Activated CD4-positive, CD25-positive, alpha-beta regulatory T cell treated with anti-CD3 and anti-CD28 coated beads, Interleukin-2, amount 50 U/mL, for 24 hours (primary cell): ENCODE measurements around the gene GALNT12.

Experiments used
- ATAC-seq, 2 donors: fragments of 150-1000 bp; cut with Tn5 transposase; one replicate each; pipeline ENCODE4 v1.10.0; 2021; ENCODE audit warnings: mild to moderate bottlenecking in 1 of 2, moderate library complexity in 1 of 2

Gene GALNT12

DNA sequence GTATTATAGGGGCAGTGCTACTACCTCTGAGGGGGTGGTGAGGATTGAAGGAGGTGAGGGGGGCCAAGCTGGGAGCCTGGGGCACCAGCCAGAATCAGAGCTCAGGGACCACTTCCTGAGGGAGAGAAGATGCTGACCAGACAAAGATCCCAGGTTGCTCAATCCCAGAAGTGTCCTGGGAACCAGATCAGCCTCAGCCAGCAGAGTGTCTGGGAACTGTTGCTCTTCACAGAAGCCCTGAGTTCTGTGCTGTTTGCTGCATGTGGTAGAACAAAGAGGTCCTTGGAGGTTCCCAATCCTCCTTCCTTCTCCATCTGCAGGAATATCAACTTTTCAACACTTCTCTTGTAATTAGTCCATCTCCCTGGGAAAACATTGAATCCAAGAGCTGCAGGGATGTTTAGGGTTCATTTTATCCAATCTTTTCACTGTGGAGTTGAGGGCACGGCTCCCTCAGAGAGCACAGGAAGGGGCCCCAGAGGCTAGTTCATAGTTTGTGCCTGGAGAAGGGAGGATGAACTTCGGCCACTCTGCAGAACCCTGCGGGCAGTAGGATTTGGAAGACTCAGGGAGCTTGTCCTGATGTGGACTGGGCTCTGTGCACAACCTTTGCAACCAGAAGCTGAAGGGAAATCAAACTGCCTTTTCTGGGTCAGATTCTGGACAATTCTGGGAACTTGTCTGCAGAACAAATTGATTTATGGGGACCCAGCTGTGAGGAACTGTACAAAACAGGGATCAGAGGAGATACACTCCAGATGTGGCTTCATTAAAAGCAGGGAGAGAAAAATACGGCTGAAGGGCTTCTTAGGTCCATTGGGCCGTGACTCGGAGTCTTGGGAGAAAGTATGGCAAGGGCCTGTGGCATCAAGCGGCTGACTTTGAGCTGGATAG lies 57.1 kb downstream of the GALNT12 start:
- ATAC-seq: no peak

DNA sequence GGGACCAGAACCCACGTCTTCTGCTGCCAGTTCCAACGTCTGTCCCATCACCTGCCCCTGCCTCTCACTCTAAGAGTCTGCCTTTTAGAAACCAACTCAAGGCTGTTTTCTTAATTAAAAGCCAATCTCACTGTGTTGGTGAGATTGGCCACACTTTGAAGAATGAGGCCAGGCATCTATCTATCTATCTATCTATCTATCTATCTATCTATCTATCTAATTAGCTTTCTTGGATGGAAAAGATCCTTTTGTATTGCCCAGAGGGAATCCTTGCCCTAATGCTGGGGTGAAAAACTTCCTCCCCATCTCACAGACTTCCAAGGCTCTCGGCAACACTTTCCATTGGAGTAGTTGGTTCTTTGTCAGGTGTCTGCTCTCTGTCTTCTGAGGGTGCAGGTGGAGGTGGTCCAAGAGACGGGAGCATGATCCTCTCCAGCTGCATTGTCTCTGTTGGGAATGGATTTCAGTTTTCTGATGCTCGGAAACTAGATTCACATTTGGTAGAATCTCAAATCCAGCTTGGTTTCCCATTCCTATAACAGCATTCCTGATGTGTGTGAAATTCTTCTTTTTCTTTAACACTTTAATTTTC lies 57.9 kb downstream of the GALNT12 start:
- ATAC-seq: no peak

DNA sequence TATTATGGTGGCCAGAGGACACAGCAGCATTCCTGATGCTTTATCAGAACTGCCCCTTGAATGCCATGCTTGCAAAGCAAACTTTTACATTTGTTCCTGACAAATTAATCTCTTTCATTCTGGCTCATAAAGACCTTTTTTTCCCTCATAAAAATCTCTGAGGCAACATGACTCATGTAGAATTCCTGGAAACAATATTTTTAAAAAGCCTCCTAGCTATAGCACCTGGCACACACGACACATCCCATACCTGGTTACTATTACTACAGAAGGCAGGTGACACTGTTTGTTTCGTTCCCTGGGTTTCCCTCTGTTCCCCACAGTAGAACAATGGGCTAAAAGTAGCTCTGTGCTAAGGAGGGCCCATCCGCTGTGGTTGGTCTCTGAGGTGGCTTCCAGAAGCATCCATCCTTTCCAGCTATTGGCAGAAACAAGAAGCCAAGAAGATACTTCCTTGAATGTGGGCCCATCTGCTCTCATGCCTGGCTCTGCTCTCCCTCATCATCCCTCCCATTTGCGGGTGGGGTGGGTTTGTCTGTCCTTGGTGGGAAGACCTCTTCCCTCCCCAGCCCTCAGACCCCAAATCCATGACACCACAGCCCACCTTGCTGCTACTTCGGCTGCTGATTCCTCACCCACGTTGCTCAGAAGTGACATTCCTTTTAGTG lies 59.1 kb downstream of the GALNT12 start:
- ATAC-seq: no peak

DNA sequence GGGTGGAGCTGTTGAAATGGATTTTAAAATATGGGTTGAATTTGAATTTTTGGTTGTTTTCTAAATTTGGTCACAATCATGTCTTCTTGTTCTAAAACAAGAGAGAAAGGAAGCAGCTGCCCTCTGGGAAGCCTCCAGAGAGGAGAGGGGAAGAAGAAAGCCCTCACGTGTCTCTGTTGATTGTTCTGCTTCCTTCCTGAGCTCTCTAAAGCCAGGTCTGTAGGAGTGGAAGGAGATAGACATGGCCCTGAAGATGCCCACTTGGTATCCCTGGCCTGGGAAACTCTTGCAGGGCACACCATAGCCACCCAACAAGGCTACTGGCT lies 59.6 kb downstream of the GALNT12 start:
- ATAC-seq: no peak

DNA sequence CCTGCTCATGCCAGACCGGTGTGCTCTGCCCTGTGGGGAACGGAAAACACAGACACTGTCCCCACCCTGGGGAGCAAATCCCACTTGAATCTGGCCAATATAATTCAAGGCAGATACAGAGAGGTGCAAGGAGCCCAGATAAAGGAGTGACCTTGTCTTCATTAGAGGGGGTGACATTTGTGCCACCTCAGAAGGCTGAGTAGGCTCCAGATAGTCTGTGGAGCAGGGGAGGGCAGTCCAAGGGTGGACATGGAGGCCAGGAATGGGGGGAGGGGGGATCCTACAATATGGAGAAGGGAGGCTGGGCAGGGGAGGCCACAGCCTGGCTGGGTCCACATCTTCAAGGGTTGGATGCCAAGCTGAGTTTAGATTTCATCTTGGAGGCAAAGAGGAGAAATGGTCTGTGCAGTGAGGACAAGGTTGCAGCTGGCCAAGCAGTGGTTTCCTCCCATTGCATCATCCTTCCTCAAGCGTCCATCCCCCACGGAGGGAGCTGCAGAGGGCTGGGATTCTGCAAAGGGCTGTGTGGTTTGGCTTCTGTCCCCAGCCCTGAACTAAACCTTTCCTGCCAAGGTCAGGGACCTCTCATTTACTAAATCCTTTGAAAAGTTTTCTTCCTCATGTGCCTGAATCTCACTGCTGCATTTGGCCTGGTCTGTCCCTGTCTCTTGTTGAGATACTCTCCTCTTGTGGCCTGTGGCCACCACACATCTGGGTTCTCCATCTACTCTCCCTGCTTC lies 60.1 kb downstream of the GALNT12 start:
- ATAC-seq: no peak

DNA sequence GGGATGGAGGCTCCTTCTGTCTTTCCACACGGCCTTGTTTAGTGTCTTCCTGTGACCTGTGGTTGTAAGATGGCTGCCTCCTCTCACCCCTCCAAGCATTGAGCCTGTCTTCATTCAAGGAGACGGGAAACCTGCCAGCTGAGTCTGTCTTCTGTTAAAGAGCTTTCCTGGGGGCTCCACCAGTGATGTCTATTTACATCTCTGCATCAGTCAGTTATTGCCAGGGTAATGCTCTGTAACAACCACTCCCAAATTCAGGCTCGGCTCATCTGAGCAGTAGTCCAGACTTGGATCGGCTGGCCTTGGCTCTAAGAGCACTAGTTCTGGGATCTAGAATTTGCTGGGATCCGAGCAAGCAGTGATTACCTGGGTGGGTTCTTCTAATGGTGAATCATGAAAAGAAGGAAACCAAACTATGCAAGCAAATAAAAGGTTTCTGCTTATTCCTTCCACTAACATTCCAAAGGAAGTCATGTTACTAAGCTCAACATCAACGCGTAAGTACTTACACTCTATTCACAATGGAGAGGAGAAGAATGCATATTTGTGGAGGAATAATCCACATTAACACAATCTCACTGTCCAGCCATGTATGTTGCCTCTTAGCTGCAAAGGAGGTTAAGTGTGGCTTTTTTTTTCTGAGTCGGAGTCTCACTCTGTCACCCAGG lies 61.7 kb downstream of the GALNT12 start:
- no peak for ATAC-seq

DNA sequence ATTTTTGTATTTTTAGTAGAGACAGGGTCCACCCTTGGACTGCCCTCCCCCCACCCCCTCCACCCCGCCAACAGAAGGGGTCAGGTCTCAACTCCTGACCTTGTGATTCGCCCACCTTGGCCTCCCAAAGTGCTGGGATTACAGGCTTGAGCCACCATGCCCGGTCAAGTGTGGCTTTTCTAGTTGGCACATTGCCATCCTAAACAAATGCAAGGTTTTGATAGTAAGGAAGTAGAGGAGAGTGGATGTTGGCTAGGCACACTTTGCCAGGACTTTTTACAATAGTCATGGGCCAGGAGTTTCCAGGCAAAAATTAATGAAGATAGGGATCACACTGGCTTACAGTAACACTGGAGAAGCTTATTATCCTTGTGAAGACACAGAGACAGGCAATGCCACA lies 62.4 kb downstream of the GALNT12 start:
- no peak for ATAC-seq

DNA sequence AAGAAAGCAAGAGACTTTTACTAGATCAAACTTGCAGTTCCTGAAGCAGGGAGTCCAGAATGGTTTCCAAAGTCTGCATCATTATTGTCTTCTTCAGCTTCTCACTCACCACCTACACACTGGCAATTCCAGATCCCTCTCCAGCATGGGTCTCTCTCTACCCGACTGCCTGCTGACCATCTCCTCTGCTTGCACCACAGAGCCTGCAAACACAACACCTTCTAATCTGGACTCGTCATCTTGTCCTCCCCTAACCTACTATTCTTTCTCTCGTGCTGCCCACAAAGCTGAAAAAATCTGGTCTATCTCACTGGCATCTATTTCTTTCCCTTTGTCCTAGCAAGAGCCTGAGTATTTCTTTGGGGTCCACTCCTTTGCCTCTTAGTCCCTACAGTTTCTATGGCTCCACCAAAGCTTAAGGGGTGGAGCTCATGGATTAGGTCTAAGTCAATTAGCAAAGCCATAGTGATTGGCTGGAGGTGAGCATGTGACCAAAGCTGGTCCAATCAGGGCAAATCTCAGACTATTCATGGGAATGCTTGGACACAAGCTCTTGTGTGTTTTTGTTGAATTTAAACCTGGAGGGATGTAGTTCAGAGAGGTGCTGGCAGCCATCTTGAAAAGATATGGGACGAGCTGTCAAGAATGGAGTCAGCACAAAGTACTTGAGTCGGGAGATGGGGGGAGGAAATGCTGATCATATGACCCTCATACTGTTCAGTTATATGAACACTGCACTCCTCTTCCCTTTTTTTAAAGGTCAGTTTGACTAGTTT lies 63.5 kb downstream of the GALNT12 start:
- no peak for ATAC-seq

DNA sequence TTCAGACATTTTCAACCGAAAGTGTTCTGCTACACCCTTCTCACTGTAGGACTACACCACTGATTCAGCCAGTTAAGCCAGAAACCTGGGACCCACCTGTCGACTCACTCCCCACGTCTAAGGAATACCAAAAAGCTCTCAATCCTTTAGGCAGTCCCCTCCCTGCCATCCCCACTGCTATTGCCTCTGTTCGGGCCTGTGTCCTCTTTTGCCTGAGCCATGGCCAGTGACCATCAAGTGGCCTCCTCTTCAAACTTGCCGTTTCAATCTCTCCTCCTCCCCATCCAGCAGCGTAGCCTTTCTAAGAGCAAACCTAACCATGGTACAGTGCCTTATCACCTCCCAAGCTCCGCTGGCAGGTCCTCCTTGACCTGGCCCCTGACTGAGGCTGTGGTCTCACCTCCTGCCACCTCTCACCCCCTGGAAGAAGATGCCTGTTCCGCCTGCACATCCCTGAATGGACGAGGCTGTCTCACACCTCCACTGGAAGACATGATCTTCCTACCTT lies 64.1 kb downstream of the GALNT12 start:
- no peak for ATAC-seq

DNA sequence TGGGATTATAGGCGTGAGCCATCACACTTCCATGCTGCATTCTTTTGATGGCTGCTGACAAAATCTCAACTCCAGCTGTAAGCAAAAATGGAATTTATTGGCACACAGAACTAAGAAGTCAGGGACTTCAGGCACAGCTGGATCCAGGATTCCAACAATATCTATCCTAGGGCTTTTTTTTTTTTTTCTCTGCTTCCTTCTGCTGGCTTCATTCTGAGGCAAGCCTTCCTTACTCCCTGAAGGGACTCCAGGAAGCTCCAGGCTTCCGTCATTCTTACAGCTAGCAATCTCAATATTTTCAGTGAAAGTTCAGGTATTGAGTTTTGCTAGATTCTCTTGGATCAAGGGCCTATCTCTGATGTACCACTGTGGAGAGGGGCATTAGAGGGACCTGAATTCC lies 66.1 kb downstream of the GALNT12 start:
- ATAC-seq: no peak

DNA sequence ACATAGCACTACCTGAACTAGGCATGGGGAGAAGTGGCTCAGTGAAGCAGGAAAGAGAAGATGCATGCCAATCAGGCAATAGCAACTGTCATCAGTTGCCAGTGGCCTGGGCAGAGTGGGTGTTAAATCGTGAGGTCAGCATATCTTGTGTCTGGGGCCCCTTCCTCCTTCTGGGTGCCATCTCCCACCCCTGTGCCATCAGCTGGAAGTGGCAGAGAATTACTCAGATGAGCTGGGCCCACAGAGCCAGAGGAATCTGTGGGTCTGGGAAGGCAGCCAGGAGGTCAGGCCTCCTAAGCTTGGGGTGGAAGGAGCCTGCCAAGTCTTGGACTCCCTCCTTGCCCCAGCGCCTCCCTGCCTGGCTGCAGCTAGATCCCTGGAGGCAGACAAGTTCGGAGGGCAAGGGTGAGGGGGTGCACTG lies 66.5 kb downstream of the GALNT12 start:
- ATAC-seq: no peak

DNA sequence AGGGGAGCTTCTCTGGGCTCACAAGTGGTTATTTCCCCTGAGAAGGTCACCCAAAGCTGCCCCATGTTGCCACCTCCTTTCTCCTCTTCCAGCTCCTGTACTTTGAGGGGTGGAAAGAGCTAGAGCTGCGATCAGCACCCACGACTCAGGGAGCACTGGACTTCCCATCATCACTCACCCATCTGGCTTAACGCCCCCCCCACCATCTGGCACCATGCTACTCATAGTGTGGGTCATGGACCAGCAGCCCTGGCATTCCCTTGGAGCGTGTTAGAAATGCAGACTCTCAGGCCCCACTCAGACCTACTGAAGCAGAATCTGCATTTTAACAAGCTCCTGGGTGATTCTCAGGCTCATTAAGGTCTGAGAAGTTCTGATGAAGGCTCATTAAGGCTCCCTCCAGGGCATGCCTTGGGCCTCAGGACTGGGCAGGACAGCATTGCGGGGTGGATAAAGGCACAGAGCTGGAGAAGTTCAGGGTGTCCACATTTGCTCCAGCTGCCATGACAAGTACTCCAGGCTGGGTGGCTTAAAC lies 67.3 kb downstream of the GALNT12 start:
- no peak for ATAC-seq

DNA sequence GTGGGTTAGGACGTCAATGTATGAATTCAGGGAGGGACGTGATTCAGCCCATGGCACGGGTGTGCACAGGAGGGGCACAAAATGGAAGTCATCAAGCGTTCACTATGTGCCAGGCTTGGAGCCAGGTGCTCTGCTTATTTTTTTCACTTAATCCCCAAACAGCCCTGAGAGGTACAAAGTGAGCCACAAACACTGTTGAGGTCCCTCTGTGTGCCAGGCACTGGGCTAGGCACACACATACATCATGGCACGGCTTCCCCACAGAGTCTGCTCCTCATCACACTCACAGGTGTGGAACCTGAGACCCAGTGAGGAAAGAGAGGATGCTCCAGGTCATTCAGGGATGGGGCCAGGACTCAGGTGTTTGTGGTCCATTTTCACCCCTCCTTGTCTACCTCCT lies 68.1 kb downstream of the GALNT12 start:
- no peak for ATAC-seq

DNA sequence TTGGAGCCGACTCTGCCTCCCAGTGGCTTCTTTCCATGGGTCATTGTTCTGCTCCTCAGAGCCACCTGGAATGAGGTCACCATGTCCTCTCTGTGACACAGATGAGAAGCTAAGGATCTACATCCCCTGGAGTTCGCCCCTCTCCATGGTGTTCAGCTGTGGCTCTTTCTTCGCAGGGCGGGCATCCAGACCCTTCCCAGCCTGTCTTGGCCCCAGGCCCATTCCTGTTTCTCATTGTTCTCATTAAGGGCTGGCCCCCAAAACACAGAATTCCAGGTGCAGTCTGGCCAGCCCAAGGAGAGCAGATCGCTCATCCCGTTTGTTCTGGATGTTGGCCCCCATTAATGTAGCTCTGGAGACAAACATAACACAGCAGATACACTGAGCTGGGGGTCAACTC lies 69.8 kb downstream of the GALNT12 start:
- ATAC-seq: no peak

DNA sequence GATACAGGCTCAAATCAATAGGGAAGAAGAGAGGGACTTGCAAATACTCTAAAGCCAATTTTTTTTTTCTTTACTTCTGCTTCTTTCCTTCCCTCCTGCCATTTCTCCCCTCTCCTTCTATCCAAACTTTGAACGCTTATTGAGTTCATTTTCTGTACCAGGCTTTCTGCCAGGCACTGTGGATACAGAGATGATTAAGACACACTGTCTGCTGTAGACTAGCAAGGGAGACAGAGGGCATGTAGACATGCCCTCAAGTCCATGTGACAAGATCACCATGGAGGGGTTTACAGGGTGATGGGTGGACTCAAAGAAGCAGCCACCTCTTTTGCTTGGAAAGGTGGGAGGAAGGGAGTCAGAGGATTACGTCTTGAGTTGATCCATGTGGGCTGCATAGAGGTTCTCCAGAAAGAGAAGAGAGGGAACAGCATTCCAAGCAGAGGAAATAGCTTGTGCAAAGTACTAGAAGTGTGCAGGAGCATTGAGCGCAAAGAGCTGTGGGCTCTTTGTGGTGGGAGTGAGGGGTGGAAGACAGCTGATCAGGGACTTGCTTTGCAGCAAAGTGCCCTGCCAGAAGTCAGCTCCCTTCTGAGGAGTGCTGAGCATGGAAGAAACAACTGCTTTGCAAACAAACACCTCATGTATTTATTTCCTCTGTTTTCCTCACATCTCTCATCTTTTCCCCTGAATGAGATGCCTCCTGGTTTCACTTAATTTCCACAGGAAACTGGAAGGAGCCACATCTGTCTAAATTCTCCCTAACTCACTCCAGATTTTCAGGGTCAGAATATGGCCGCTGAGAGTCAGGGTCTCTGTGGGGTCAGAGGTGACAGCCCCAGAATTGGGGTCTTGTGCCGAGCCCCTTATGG lies 71.9 kb downstream of the GALNT12 start:
- no peak for ATAC-seq

DNA sequence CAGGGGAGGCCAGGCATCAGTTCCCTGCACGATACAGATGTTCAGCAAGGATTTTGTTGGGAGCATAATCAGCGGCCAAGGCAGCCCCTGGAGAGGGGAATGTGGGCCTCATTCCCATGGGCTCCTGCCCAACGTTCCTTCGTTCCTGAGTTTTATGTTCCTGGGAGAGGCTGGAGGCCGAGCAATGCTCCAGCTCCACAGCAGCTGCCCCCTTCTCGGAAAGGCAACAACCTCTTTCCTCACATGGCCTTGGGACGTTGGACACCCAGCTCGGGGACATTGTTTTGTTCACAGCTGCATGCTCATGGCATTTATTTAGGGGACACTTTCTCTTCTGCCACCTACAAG lies 72.5 kb downstream of the GALNT12 start:
- no peak for ATAC-seq

DNA sequence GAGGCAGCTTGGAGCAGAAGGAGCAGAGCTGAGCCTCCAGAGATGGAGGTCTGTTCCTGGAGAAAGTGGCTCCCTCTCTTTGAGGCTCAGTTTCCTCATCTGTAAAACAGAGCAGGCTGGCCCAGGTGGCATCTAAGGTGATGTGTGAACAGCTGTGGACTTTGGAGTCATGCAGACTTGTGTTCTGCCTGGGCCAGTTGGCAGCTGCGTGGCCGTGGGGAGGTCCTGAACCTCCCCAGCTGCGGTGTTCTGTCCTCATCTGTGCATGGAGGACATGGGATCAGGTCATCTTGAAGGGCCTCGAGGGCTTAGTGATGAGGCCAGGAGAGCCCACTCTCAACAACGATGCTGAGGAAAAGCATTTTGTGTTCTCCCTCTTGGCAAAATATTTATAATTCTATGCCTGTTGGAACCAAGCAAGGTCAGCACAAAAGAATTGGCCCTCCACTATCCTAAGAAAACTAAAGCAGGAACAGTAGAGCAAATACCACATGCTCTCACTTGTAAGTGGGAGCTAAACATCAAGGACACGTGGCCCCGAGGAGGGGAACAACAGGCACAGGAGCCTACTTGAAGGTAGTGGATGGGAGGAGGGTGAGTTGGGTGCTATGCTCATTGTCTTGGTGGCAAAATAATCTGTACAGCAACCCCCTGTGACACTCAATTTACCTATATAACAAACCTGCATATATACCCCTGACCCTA lies 73.0 kb downstream of the GALNT12 start:
- ATAC-seq: no peak

DNA sequence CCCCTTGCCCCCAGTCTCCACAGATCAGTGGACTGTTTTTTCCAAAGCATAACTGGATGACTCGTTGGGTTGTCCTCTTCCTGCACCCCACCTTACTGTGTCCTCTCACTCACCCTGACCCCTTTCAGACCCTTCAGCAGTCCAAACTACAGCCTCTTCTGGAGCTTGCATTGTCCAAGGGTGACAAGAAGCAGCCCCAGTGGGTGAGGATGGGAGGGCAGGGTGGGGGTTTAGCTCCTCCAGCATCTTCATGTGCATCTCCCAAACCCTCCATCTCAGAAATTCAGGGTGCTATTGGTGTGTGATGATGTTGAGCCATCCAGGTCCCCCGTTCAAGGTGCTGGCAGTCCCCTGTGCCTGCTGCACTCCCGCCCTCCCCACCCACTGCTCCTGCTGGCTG lies 73.9 kb downstream of the GALNT12 start:
- ATAC-seq: no peak

DNA sequence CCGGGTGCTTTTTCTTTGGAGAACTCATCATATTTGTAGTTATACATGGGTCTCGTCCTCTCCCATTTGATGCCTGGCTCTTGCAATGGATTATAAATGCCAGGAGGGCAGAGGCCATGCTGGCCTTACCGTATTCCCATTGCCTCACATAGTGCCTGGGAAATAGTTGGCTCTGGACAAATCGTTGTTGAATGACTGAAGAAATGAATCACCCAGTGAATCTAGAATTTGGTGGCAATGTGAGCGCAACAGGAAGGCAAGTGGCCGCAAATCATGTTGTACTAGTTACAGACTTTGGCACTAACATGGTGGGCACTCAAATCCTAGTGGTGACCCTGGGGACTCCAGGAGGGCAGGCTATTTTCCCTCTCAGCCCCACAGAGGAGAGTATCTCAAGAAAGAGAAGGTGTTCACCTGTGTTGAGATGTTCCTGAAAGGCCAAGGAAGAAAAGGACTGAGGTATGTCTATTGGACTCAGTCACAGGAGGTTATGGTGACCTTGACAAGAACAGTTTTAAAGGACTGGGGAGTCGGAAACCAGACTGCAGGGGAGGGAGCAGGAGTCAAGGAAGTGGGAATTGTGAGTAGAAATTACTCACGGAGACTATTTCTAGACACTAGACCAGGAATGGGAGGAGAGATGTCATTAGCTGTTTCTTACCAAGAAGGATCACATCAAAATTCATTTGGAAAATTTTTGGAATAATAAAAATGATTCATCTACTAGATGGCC lies 74.5 kb downstream of the GALNT12 start:
- ATAC-seq: no peak
